ENCODE data around the gene PKNOX2.

The PKNOX2 gene

GRCh38 chr11:125146232-125146631, 18.3 kb upstream of the PKNOX2 start:
- no peak for TF ChIP-seq CTCF (IDR thresholded peaks at IDR 0.05)
- H3K4me1 ChIP-seq (ENCODE audit: control insufficient read depth in 1 of 2, insufficient read depth in 1 of 2, low read depth in 1 of 2, low read length in 1 of 2), result no peaks in the 10 kb centered on the region
- no peak overlapping the region for H3K27ac ChIP-seq
- no peak overlapping the region for H3K4me3 ChIP-seq (ENCODE audit: low read depth in 1 of 2, low read length in 1 of 2)
- H3K9me3 ChIP-seq, result no peaks in the 10 kb centered on the region
- H3K27me3 ChIP-seq, result peaks cover 41% of the 10 kb centered on the region
- H3K36me3 ChIP-seq, result no peaks in the 10 kb centered on the region

GRCh38 chr11:125147280-125147679, 17.3 kb upstream of the PKNOX2 start:
- TF ChIP-seq CTCF (IDR thresholded peaks at IDR 0.05), result no peak
- Histone ChIP-seq H3K9me3 (no peaks in the 10 kb centered on the region), H3K27me3 (peaks cover 43% of the 10 kb centered on the region), H3K4me3 (ENCODE audit: low read depth in 1 of 2, low read length in 1 of 2) (no peak overlapping the region), H3K27ac (no peak overlapping the region), H3K4me1 (ENCODE audit: control insufficient read depth in 1 of 2, insufficient read depth in 1 of 2, low read depth in 1 of 2, low read length in 1 of 2) (no peaks in the 10 kb centered on the region), H3K36me3 (no peaks in the 10 kb centered on the region)

- Histone ChIP-seq H3K4me1 (ENCODE audit: control insufficient read depth in 1 of 2, insufficient read depth in 1 of 2, low read depth in 1 of 2, low read length in 1 of 2) (no peaks in the 10 kb centered on the region), H3K36me3 (no peaks in the 10 kb centered on the region), H3K27ac (no peak overlapping the region), H3K4me3 (ENCODE audit: low read depth in 1 of 2, low read length in 1 of 2) (no peak overlapping the region), H3K27me3 (peaks cover 47% of the 10 kb centered on the region), H3K9me3 (no peaks in the 10 kb centered on the region)
- no peak for TF ChIP-seq CTCF (IDR thresholded peaks at IDR 0.05)
These were observed 16.5 kb upstream of the PKNOX2 start for GRCh38 chr11:125148011-125148410.

- no peak for TF ChIP-seq CTCF (IDR thresholded peaks at IDR 0.05)
- Histone ChIP-seq H3K27me3 (peaks cover 53% of the 10 kb centered on the region), H3K4me1 (ENCODE audit: control insufficient read depth in 1 of 2, insufficient read depth in 1 of 2, low read depth in 1 of 2, low read length in 1 of 2) (no peaks in the 10 kb centered on the region), H3K27ac (no peak overlapping the region), H3K4me3 (ENCODE audit: low read depth in 1 of 2, low read length in 1 of 2) (no peak overlapping the region), H3K9me3 (no peaks in the 10 kb centered on the region), H3K36me3 (no peaks in the 10 kb centered on the region)
These were observed 15.8 kb upstream of the PKNOX2 start for GRCh38 chr11:125148743-125149142.

- H3K27me3 ChIP-seq, result peaks cover 77% of the 10 kb centered on the region
- H3K36me3 ChIP-seq, result no peaks in the 10 kb centered on the region
These were observed 10.7 kb upstream of the PKNOX2 start for GRCh38 chr11:125153837-125154236.

More at GRCh38 chr11:125153837-125154236, 10.7 kb upstream of the PKNOX2 start:
- no peak for TF ChIP-seq CTCF (IDR thresholded peaks at IDR 0.05)
- Histone ChIP-seq H3K4me3 (ENCODE audit: low read depth in 1 of 2, low read length in 1 of 2) (no peak overlapping the region), H3K9me3 (no peaks in the 10 kb centered on the region), H3K4me1 (ENCODE audit: control insufficient read depth in 1 of 2, insufficient read depth in 1 of 2, low read depth in 1 of 2, low read length in 1 of 2) (no peaks in the 10 kb centered on the region), H3K27ac (no peak overlapping the region)
